Measurements from ENCODE around the gene CCDC180. TPM values are rescaled to one million over a fixed set of nuclear protein-coding genes. Genes with fewer than 3 reads are reported as not detected.

Gene CCDC180
- polyA plus RNA-seq, 1 donor from 2014 or later = 5.8 TPM

DNA sequence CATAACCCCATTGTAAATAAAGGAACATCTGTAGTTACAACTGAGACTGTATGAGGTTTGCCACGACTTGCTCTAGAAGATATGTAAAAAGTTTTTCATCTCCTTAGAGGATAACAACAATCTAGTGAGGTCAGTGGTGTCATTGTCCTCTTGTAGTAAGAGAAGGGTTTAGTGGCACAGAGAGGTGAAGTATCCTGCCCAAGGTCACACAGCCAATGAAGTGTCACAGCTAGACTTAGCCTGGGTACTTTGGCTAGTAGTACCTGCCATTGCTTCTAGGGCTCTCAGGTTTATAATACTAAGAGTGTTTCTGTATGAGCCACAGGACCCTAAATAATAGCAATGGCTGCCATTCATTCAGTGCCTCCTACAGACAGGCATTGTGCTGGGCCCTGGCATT is 13.8 kb downstream of the CCDC180 start:
- H3K27me3 ChIP-seq (ENCODE audit: insufficient read depth, low read depth, low read length) = no peaks in the 10 kb centered on the region
- H3K79me2 ChIP-seq (replicated peaks; ENCODE audit: insufficient read depth, low read length) = no peaks in the 10 kb centered on the region
- H3K4me3 ChIP-seq (ENCODE audit: low read length) = no peak overlapping the region
- no peaks in the 10 kb centered on the region for H3K9me3 ChIP-seq (ENCODE audit: low read length)
- TF ChIP-seq SMC3 (conservative IDR thresholded peaks at IDR 0.05; ENCODE audit: poor library complexity) (no peak), MXI1 (conservative IDR thresholded peaks at IDR 0.05; ENCODE audit: poor library complexity, severe bottlenecking) (no peak), TAF1 (IDR thresholded peaks at IDR 0.05; ENCODE audit: low read depth) (no peak), EP300 (conservative IDR thresholded peaks at IDR 0.05; ENCODE audit: poor library complexity, severe bottlenecking) (no peak), EZH2 (IDR thresholded peaks at IDR 0.05; ENCODE audit: borderline replicate concordance, insufficient read depth, low read length, poor library complexity, severe bottlenecking) (no peak), RAD21 (conservative IDR thresholded peaks at IDR 0.05) (no peak), POLR2AphosphoS5 (IDR thresholded peaks at IDR 0.05) (no peak)
- TF ChIP-seq, protein P1, sequence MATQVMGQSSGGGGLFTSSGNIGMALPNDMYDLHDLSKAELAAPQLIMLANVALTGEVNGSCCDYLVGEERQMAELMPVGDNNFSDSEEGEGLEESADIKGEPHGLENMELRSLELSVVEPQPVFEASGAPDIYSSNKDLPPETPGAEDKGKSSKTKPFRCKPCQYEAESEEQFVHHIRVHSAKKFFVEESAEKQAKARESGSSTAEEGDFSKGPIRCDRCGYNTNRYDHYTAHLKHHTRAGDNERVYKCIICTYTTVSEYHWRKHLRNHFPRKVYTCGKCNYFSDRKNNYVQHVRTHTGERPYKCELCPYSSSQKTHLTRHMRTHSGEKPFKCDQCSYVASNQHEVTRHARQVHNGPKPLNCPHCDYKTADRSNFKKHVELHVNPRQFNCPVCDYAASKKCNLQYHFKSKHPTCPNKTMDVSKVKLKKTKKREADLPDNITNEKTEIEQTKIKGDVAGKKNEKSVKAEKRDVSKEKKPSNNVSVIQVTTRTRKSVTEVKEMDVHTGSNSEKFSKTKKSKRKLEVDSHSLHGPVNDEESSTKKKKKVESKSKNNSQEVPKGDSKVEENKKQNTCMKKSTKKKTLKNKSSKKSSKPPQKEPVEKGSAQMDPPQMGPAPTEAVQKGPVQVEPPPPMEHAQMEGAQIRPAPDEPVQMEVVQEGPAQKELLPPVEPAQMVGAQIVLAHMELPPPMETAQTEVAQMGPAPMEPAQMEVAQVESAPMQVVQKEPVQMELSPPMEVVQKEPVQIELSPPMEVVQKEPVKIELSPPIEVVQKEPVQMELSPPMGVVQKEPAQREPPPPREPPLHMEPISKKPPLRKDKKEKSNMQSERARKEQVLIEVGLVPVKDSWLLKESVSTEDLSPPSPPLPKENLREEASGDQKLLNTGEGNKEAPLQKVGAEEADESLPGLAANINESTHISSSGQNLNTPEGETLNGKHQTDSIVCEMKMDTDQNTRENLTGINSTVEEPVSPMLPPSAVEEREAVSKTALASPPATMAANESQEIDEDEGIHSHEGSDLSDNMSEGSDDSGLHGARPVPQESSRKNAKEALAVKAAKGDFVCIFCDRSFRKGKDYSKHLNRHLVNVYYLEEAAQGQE (IDR thresholded peaks at IDR 0.05; ENCODE audit: borderline replicate concordance) = no peak
- TF ChIP-seq, protein P2, sequence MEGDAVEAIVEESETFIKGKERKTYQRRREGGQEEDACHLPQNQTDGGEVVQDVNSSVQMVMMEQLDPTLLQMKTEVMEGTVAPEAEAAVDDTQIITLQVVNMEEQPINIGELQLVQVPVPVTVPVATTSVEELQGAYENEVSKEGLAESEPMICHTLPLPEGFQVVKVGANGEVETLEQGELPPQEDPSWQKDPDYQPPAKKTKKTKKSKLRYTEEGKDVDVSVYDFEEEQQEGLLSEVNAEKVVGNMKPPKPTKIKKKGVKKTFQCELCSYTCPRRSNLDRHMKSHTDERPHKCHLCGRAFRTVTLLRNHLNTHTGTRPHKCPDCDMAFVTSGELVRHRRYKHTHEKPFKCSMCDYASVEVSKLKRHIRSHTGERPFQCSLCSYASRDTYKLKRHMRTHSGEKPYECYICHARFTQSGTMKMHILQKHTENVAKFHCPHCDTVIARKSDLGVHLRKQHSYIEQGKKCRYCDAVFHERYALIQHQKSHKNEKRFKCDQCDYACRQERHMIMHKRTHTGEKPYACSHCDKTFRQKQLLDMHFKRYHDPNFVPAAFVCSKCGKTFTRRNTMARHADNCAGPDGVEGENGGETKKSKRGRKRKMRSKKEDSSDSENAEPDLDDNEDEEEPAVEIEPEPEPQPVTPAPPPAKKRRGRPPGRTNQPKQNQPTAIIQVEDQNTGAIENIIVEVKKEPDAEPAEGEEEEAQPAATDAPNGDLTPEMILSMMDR (IDR thresholded peaks at IDR 0.05; ENCODE audit: poor library complexity, severe bottlenecking) = no peak
- H3F3A ChIP-seq (ENCODE audit: insufficient read depth, low read length, poor library complexity, severe bottlenecking) = no peaks in the 10 kb centered on the region
- no peak overlapping the region for H3K9ac ChIP-seq (ENCODE audit: low read length)
- no peak overlapping the region for H3K4me2 ChIP-seq (ENCODE audit: low read length)
- H3K9me2 ChIP-seq (ENCODE audit: insufficient read depth, low read length) = no peaks in the 10 kb centered on the region
- no peak overlapping the region for H3K27ac ChIP-seq (ENCODE audit: low read length)
- no peak overlapping the region for H2AFZ ChIP-seq (ENCODE audit: low read depth, low read length)
- H4K20me1 ChIP-seq (ENCODE audit: insufficient read depth) = no peaks in the 10 kb centered on the region
- no peaks in the 10 kb centered on the region for H3K36me3 ChIP-seq (ENCODE audit: insufficient read depth, low read length)

DNA sequence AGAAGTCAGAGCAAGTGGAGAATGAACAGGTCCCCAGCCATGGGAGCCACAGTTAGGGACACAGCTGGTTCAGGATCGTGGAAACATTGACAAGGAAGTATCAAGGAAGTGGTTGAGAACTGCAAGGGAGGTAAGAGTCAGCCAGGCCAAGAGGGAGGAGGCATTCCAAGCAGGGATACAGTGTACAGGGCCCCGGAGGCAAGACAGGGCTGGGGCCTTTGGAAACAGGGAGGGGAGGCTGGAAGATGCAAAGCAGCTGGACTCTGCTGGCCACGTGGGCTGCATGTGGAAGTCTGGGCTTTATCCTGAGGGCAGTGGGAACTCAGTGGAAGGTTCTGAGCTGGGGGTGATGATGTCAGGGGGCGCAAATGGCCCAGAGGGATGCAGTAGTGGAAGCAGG is 14.2 kb downstream of the CCDC180 start:
- Histone ChIP-seq H3K27ac (ENCODE audit: low read length) (no peak overlapping the region), H3K9ac (ENCODE audit: low read length) (no peak overlapping the region), H3K79me2 (replicated peaks; ENCODE audit: insufficient read depth, low read length) (no peaks in the 10 kb centered on the region), H4K20me1 (ENCODE audit: insufficient read depth) (no peaks in the 10 kb centered on the region), H3K4me3 (ENCODE audit: low read length) (no peak overlapping the region), H3K9me2 (ENCODE audit: insufficient read depth, low read length) (no peaks in the 10 kb centered on the region), H3K4me2 (ENCODE audit: low read length) (no peak overlapping the region), H3K36me3 (ENCODE audit: insufficient read depth, low read length) (no peaks in the 10 kb centered on the region), H3K9me3 (ENCODE audit: low read length) (no peaks in the 10 kb centered on the region), H2AFZ (ENCODE audit: low read depth, low read length) (no peak overlapping the region), H3K27me3 (ENCODE audit: insufficient read depth, low read depth, low read length) (no peaks in the 10 kb centered on the region), H3F3A (ENCODE audit: insufficient read depth, low read length, poor library complexity, severe bottlenecking) (no peaks in the 10 kb centered on the region)
- no peak for TF ChIP-seq EP300 (conservative IDR thresholded peaks at IDR 0.05; ENCODE audit: poor library complexity, severe bottlenecking)
- no peak for TF ChIP-seq SMC3 (conservative IDR thresholded peaks at IDR 0.05; ENCODE audit: poor library complexity)
- TF ChIP-seq, protein P2 (IDR thresholded peaks at IDR 0.05; ENCODE audit: poor library complexity, severe bottlenecking) = no peak
- TF ChIP-seq, protein P1 (IDR thresholded peaks at IDR 0.05; ENCODE audit: borderline replicate concordance) = no peak
- no peak for TF ChIP-seq EZH2 (IDR thresholded peaks at IDR 0.05; ENCODE audit: borderline replicate concordance, insufficient read depth, low read length, poor library complexity, severe bottlenecking)
- TF ChIP-seq MXI1 (conservative IDR thresholded peaks at IDR 0.05; ENCODE audit: poor library complexity, severe bottlenecking) = no peak
- no peak for TF ChIP-seq TAF1 (IDR thresholded peaks at IDR 0.05; ENCODE audit: low read depth)
- TF ChIP-seq RAD21 (conservative IDR thresholded peaks at IDR 0.05) = no peak
- TF ChIP-seq POLR2AphosphoS5 (IDR thresholded peaks at IDR 0.05) = no peak
